ENCODE measurements around the gene KRT9. TPM values are rescaled to one million over a fixed set of nuclear protein-coding genes. Genes with fewer than 3 reads are reported as not detected.

The KRT9 gene
- total RNA-seq, 1 experiment from 2014 or later, result 0.15 TPM

DNA sequence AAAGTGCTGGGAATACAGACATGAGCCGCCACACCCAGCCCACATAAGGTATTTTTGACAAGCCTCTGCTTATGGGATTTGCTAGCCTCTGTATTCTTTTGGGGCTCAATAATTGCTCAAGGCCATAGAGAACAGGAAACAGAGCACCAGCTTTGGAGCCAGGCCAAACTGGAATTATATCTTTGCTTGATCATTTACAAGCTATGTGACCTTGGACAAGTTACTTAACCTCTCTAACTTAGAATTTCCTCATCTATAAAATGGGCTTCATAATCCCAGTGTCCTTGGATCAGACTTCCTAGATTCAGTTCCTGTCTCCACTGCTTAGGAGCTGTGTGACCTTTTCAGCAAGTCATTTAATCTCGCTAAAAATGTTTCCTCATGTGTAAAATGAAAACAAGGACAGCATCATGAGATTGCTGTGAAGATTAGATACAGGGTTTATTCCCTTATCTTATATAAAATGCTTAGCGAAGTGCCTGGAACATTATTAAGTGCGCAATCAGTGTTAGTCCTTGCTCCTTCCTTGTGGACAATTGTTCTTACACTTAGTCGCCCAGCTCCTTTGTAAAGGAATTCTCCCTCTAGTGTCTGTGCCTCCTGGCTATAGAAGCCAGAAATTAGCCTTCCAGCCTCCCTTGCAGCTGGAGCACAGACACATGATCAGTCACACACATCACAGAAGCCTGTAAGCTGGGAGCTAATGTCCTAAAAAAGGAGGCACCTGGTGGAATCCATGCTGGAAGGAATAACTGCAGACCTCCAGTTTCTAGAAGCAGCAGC, 16.6 kb downstream of the KRT9 start:
- H3K4me3 ChIP-seq (replicated peaks in 1 of 2; ENCODE audit: low read depth in 1 of 2, low read length in 2 of 2), result no peak overlapping the region
- BruUV-seq (replicated peaks), result no TSS peak
- ChIA-PET POLR2A (interaction anchor here (0.8 to 1.1 kb wide), 2 partner anchors 29 to 133 kb away, joined by 3 to 5 read pairs; partner anchors contain the start of gene EIF1), CTCF (interaction anchor here (0.9 to 1.2 kb wide), 2 partner anchors 94 to 107 kb away, joined by 3 to 7 read pairs; no protein-coding TSS in a partner anchor), RAD21 (ENCODE audit: low non-redundant PET in 1 of 2, low total read pairs in 2 of 2, uncharacterized antibody in 2 of 2, unreplicated experiment in 2 of 2) (no interaction called here)
- H4K20me1 ChIP-seq (ENCODE audit: insufficient read depth), result no peaks in the 10 kb centered on the region
- H3K9me2 ChIP-seq (ENCODE audit: insufficient read depth), result no peaks in the 10 kb centered on the region
- no peak for DNase-seq (ENCODE audit: low read depth, low spot score)
- no peak for ATAC-seq
- no peaks in the 10 kb centered on the region for H3K36me3 ChIP-seq (ENCODE audit: control insufficient read depth in 1 of 2, insufficient read depth in 2 of 2, low read length in 2 of 2)
- no peak overlapping the region for H3K4me2 ChIP-seq (ENCODE audit: low read length)
- H3K9ac ChIP-seq (ENCODE audit: low read length), result no peak overlapping the region
- H3K79me2 ChIP-seq (ENCODE audit: insufficient read depth, low read length), result no peaks in the 10 kb centered on the region
- peaks cover 0 to 29% of the 10 kb centered on the region in 2 experiments; a peak in 2 of 4 replicates for H3K4me1 ChIP-seq (ENCODE audit: control insufficient read depth in 1 of 2, insufficient read depth in 2 of 2, low read length in 2 of 2)
- no peaks in the 10 kb centered on the region for H3K27me3 ChIP-seq (ENCODE audit: insufficient read depth, low read length)
- H2AFZ ChIP-seq (ENCODE audit: low read depth, low read length, poor library complexity, severe bottlenecking), result no peak overlapping the region
- intact Hi-C loops (cut with micrococcal nuclease), result no loop called here
- H3K9me3 ChIP-seq (ENCODE audit: control insufficient read depth in 1 of 2, insufficient read depth in 1 of 2, low read depth in 1 of 2, low read length in 2 of 2), result no peaks in the 10 kb centered on the region
- no peak overlapping the region for H3K27ac ChIP-seq (ENCODE audit: low read depth, low read length)
- no peak for TF ChIP-seq YY1 (IDR thresholded peaks at IDR 0.05; ENCODE audit: extremely low read depth, insufficient replicate concordance, low read depth, low read length)
- no peak for TF ChIP-seq ELF1 (IDR thresholded peaks at IDR 0.05; ENCODE audit: borderline replicate concordance, low read depth)
- no peak for TF ChIP-seq SIN3A (IDR thresholded peaks at IDR 0.05; ENCODE audit: low read depth)
- TF ChIP-seq ZFX (IDR thresholded peaks at IDR 0.05), result no peak
- TF ChIP-seq, protein P1, sequence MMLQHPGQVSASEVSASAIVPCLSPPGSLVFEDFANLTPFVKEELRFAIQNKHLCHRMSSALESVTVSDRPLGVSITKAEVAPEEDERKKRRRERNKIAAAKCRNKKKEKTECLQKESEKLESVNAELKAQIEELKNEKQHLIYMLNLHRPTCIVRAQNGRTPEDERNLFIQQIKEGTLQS (IDR thresholded peaks at IDR 0.05), result no peak
- no peak for TF ChIP-seq SP1 (IDR thresholded peaks at IDR 0.05; ENCODE audit: low read depth)
- TF ChIP-seq, protein P2, sequence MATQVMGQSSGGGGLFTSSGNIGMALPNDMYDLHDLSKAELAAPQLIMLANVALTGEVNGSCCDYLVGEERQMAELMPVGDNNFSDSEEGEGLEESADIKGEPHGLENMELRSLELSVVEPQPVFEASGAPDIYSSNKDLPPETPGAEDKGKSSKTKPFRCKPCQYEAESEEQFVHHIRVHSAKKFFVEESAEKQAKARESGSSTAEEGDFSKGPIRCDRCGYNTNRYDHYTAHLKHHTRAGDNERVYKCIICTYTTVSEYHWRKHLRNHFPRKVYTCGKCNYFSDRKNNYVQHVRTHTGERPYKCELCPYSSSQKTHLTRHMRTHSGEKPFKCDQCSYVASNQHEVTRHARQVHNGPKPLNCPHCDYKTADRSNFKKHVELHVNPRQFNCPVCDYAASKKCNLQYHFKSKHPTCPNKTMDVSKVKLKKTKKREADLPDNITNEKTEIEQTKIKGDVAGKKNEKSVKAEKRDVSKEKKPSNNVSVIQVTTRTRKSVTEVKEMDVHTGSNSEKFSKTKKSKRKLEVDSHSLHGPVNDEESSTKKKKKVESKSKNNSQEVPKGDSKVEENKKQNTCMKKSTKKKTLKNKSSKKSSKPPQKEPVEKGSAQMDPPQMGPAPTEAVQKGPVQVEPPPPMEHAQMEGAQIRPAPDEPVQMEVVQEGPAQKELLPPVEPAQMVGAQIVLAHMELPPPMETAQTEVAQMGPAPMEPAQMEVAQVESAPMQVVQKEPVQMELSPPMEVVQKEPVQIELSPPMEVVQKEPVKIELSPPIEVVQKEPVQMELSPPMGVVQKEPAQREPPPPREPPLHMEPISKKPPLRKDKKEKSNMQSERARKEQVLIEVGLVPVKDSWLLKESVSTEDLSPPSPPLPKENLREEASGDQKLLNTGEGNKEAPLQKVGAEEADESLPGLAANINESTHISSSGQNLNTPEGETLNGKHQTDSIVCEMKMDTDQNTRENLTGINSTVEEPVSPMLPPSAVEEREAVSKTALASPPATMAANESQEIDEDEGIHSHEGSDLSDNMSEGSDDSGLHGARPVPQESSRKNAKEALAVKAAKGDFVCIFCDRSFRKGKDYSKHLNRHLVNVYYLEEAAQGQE (IDR thresholded peaks at IDR 0.05; ENCODE audit: low read depth), result no peak
- TF ChIP-seq, protein P3, sequence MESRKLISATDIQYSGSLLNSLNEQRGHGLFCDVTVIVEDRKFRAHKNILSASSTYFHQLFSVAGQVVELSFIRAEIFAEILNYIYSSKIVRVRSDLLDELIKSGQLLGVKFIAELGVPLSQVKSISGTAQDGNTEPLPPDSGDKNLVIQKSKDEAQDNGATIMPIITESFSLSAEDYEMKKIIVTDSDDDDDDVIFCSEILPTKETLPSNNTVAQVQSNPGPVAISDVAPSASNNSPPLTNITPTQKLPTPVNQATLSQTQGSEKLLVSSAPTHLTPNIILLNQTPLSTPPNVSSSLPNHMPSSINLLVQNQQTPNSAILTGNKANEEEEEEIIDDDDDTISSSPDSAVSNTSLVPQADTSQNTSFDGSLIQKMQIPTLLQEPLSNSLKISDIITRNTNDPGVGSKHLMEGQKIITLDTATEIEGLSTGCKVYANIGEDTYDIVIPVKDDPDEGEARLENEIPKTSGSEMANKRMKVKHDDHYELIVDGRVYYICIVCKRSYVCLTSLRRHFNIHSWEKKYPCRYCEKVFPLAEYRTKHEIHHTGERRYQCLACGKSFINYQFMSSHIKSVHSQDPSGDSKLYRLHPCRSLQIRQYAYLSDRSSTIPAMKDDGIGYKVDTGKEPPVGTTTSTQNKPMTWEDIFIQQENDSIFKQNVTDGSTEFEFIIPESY (IDR thresholded peaks at IDR 0.05; ENCODE audit: extremely low read depth, insufficient replicate concordance, low read length), result no peak
- TF ChIP-seq, protein P4, sequence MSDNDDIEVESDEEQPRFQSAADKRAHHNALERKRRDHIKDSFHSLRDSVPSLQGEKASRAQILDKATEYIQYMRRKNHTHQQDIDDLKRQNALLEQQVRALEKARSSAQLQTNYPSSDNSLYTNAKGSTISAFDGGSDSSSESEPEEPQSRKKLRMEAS (IDR thresholded peaks at IDR 0.05), result no peak
- TF ChIP-seq TCF7L2 (IDR thresholded peaks at IDR 0.05; ENCODE audit: borderline replicate concordance, extremely low read depth, insufficient read depth, insufficient read length), result no peak
- TF ChIP-seq JUND (IDR thresholded peaks at IDR 0.05), result no peak
- TF ChIP-seq ZNF274 (IDR thresholded peaks at IDR 0.05; ENCODE audit: low read depth, low read length), result no peak
- TF ChIP-seq EZH2 (IDR thresholded peaks at IDR 0.05), result no peak
- TF ChIP-seq POLR2AphosphoS5 (IDR thresholded peaks at IDR 0.05; ENCODE audit: low read depth, low read length), result no peak
- TF ChIP-seq EGR1 (IDR thresholded peaks at IDR 0.05; ENCODE audit: low read depth), result no peak
- TF ChIP-seq, protein P5, sequence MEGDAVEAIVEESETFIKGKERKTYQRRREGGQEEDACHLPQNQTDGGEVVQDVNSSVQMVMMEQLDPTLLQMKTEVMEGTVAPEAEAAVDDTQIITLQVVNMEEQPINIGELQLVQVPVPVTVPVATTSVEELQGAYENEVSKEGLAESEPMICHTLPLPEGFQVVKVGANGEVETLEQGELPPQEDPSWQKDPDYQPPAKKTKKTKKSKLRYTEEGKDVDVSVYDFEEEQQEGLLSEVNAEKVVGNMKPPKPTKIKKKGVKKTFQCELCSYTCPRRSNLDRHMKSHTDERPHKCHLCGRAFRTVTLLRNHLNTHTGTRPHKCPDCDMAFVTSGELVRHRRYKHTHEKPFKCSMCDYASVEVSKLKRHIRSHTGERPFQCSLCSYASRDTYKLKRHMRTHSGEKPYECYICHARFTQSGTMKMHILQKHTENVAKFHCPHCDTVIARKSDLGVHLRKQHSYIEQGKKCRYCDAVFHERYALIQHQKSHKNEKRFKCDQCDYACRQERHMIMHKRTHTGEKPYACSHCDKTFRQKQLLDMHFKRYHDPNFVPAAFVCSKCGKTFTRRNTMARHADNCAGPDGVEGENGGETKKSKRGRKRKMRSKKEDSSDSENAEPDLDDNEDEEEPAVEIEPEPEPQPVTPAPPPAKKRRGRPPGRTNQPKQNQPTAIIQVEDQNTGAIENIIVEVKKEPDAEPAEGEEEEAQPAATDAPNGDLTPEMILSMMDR (IDR thresholded peaks at IDR 0.05 in 2 of 3, conservative IDR thresholded peaks at IDR 0.05 in 1 of 3; ENCODE audit: borderline replicate concordance in 1 of 3, insufficient read depth in 1 of 3, low read depth in 2 of 3, low read length in 2 of 3), result no peak
- TF ChIP-seq SRF (IDR thresholded peaks at IDR 0.05; ENCODE audit: low read depth), result no peak
- TF ChIP-seq EZH2phosphoT487 (IDR thresholded peaks at IDR 0.05; ENCODE audit: borderline replicate concordance), result no peak
- TF ChIP-seq CEBPB (IDR thresholded peaks at IDR 0.05; ENCODE audit: low read depth), result no peak
